Bronchial epithelial cell (primary cell): ENCODE results near the gene FYB1. TPM values are rescaled to one million over a fixed set of nuclear protein-coding genes. Genes with fewer than 3 reads are reported as not detected.

Experiments used
- DNase-seq: peaks from one replicate; pipeline ENCODE4 v3.0.0-alpha.2; 2010; ENCODE audit warnings: low read depth
- FAIRE-seq: peaks from 2 replicates; lab custom pipeline; 2011; peaks lifted over from hg19 to GRCh38; lab: Jason Lieb, UNC
- H3K27me3 ChIP-seq: 2 replicates; pipeline ENCODE4 v1.5.1; 2011; ENCODE audit warnings: low read length; ENCODE audit not compliant: control insufficient read depth, insufficient read depth
- H3K36me3 ChIP-seq: 2 replicates; pipeline ENCODE4 v1.5.1; 2011; ENCODE audit warnings: low read length; ENCODE audit not compliant: control insufficient read depth, insufficient read depth
- H3K4me3 ChIP-seq: 2 replicates; pipeline ENCODE4 v1.5.1; 2011; ENCODE audit warnings: mild to moderate bottlenecking, low read depth, low read length, control low read depth
- total RNA-seq: library from RNA; depleted of rRNA; stranded (reverse); fragments of >200 nt; gene quantifications from 2 replicates; pipeline ENCODE4 v1.2.1, GENCODE V29; 2014
- TF ChIP-seq, protein P1 (sequence below): IDR thresholded peaks from 2 replicates; pipeline ENCODE4 v1.5.1; 2011; ENCODE audit warnings: mild to moderate bottlenecking, moderate library complexity, low read length, control low read depth, inconsistent platforms; ENCODE audit not compliant: insufficient read depth, severe bottlenecking

The FYB1 gene
- total RNA-seq, 1 donor from 2014 or later: 0.26 TPM

DNA sequence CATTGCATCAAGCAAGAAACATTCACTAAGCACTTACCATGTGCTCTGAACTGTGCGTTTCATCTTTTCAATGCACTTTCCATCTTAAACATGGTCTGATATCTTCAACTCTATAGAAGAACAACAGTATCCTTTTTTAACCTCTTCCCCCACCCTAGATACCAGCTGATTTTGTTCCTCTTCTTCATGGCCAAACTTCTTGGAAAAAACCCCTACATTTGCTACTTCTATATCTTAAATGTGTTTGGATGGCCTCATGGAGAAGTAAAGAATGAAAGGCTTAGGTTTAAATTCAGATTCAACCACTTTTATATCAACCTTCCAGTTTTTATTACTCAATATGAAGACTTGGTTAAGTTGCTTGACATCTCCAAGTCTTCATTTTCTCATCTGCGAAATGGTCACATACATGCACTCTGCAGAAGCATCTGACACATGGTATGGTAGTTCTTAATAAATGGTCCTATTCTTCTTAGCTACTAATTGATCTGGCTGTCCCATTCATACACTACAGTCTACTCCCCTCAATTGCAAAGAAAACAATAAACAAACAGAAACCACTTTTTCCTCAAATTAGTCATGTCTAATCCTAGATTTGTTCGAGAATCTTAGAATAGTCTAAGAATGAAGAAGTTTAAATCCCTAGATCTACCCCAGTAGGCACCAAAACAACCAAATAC is 59.4 kb downstream of the FYB1 start:
- TF ChIP-seq, protein P1, sequence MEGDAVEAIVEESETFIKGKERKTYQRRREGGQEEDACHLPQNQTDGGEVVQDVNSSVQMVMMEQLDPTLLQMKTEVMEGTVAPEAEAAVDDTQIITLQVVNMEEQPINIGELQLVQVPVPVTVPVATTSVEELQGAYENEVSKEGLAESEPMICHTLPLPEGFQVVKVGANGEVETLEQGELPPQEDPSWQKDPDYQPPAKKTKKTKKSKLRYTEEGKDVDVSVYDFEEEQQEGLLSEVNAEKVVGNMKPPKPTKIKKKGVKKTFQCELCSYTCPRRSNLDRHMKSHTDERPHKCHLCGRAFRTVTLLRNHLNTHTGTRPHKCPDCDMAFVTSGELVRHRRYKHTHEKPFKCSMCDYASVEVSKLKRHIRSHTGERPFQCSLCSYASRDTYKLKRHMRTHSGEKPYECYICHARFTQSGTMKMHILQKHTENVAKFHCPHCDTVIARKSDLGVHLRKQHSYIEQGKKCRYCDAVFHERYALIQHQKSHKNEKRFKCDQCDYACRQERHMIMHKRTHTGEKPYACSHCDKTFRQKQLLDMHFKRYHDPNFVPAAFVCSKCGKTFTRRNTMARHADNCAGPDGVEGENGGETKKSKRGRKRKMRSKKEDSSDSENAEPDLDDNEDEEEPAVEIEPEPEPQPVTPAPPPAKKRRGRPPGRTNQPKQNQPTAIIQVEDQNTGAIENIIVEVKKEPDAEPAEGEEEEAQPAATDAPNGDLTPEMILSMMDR: no peak
- H3K36me3 ChIP-seq: no peaks in the 10 kb centered on the region
- no peak for DNase-seq
- no peaks in the 10 kb centered on the region for H3K27me3 ChIP-seq
- no peak overlapping the region for H3K4me3 ChIP-seq
- no peak for FAIRE-seq

DNA sequence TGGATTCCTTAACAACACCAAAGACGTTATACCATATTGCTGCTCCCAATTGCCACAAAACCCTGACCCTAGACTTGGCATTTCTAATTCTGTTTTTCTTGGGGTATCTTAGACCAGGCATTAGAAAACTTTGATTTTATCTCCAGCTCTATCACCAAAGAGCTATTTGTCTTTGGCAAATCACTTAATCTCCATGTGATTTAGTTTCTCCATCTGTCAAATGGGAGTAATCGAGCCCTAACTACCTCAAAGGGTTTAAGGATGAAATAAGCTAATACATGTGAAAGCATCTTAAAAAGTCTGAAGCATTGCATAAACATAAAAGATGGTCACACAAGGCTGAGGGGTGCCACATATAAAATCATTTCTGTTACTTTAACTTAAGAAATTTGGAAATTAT is 60.6 kb downstream of the FYB1 start:
- DNase-seq (no peak), FAIRE-seq (no peak)

GRCh38 chr5:39158127-39158593 is 61.2 kb downstream of the FYB1 start:
- H3K36me3 ChIP-seq: no peaks in the 10 kb centered on the region
- no peak for FAIRE-seq

More for the DNA sequence above, 60.6 kb downstream of the FYB1 start:
- Histone ChIP-seq H3K27me3 (no peaks in the 10 kb centered on the region), H3K36me3 (no peaks in the 10 kb centered on the region), H3K4me3 (no peak overlapping the region)
- TF ChIP-seq, protein P1: no peak

DNA sequence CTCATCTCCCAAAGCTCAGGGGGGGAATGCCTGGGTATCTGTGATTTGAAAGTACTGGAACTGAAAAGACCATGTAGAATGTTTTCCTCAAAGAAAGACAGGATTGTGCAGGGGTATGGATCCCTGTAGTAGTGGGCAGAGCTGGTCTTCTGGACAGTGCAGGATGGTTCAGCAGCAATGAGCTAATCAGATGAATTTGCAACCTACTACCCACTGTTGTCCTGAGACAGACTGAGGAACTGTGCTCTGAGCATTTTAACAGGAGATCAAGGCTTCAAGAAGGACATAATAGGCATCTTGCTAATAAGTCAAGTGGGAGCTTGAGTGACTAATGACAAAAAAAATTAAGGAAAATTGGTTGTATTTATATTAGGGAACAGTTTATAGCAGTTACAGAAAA is 61.7 kb downstream of the FYB1 start:
- no peak for DNase-seq
- TF ChIP-seq, protein P1: no peak
- H3K4me3 ChIP-seq: no peak overlapping the region
- H3K27me3 ChIP-seq: no peaks in the 10 kb centered on the region
- H3K36me3 ChIP-seq: no peaks in the 10 kb centered on the region
- no peak for FAIRE-seq

More at GRCh38 chr5:39158127-39158593, 61.2 kb downstream of the FYB1 start:
- no peaks in the 10 kb centered on the region for H3K27me3 ChIP-seq
- H3K4me3 ChIP-seq: no peak overlapping the region
- peak; percentile 92 for DNase-seq
- TF ChIP-seq, protein P1: no peak

- H3K36me3 ChIP-seq: no peaks in the 10 kb centered on the region
- no peak for FAIRE-seq
- DNase-seq: no peak
- TF ChIP-seq, protein P1: no peak
- H3K27me3 ChIP-seq: no peaks in the 10 kb centered on the region
- no peak overlapping the region for H3K4me3 ChIP-seq
These were observed 63.3 kb downstream of the FYB1 start for GRCh38 chr5:39156082-39156481.
